ENCODE data around the gene SLC6A15. TPM values are rescaled to one million over a fixed set of nuclear protein-coding genes. Genes with fewer than 3 reads are reported as not detected.
A peak's percentile ranks its signal among the peaks of the same experiment; 100 is the strongest.

Gene SLC6A15
- total RNA-seq = not detected
- polyA plus RNA-seq = not detected
- long read RNA-seq, donor 1 = 0 reads
- long read RNA-seq, donor 2 = 0 reads
- long read RNA-seq, donor 3 = 0 reads

DNA sequence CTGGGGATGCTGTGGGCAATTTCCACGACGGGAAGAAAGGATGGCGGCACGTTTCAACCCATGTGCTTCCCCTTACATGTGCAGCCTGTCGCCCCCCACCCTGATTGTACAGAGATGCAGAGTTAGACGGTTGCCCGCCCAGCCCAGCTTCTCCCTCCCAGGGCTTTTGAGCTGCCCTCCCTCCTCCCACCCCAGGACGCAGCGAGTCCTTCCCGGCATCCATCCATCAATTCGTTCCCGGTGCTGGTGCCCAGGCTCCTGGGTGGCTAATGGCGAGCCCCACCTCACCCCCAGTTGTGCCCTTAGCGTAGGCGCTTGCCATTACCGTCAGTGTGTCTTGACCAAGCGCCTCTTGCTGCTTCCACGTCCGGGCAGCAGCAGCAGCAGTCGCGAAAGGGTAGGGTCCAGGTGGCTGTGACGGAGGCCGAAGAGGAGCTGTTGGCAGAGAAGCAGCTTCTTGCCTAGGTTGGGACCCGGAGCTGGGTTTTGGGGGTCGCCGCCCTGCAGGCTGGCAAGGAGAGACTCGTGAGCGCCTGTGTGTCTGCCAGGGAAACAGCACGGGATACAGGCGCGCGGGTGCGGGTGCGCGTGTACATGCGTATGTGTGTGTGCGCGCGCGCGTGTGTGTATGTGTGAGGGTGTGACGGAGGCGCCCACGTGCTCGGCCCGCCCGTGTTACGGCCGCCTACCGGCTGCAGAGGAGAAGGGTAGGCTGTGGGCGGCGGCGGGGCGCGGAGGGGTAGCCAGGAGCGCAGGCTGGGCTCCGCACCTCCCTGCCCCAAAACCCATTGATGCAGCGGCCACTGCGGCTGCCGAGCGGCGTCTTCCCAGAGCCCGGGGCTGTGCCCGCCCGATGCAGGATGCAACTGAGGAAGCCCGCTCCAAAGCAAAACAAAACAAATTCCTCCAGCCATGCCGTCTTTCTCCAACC is at the start of gene SLC6A15:
SLC6A15 (minus strand) TSS at position 602 of the 931 bp plus-strand sequence. CDS start 20,679 bp downstream, outside the sequence.
- TF ChIP-seq, protein P1, sequence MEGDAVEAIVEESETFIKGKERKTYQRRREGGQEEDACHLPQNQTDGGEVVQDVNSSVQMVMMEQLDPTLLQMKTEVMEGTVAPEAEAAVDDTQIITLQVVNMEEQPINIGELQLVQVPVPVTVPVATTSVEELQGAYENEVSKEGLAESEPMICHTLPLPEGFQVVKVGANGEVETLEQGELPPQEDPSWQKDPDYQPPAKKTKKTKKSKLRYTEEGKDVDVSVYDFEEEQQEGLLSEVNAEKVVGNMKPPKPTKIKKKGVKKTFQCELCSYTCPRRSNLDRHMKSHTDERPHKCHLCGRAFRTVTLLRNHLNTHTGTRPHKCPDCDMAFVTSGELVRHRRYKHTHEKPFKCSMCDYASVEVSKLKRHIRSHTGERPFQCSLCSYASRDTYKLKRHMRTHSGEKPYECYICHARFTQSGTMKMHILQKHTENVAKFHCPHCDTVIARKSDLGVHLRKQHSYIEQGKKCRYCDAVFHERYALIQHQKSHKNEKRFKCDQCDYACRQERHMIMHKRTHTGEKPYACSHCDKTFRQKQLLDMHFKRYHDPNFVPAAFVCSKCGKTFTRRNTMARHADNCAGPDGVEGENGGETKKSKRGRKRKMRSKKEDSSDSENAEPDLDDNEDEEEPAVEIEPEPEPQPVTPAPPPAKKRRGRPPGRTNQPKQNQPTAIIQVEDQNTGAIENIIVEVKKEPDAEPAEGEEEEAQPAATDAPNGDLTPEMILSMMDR (IDR thresholded peaks at IDR 0.05) = no peak
- H3K9me3 ChIP-seq = no peaks in the 10 kb centered on the region
- H3K4me3 ChIP-seq = peak within 1 kb of the TSS in 8 of 10 donors; percentile 25 to 45 (median 38)
- DNase-seq (no peak), ATAC-seq (peak in 3 of 8 donors; percentile 24 to 62 (median 35))
- peaks cover 0 to 78% (median 61%) of the 10 kb centered on the region in 7 donors for H3K27me3 ChIP-seq
- H3K4me1 ChIP-seq = peaks cover 0 to 23% (median 9%) of the 10 kb centered on the region in 9 donors
- H3K27ac ChIP-seq = no peak within 1 kb of the TSS
- 2 to 3% methylated on average over 67 of the region's 67 CpGs for WGBS, 2 donors
- intact Hi-C loops (cut with DNase I) = no loop called here
- no peaks in the 10 kb centered on the region for H3K36me3 ChIP-seq

DNA sequence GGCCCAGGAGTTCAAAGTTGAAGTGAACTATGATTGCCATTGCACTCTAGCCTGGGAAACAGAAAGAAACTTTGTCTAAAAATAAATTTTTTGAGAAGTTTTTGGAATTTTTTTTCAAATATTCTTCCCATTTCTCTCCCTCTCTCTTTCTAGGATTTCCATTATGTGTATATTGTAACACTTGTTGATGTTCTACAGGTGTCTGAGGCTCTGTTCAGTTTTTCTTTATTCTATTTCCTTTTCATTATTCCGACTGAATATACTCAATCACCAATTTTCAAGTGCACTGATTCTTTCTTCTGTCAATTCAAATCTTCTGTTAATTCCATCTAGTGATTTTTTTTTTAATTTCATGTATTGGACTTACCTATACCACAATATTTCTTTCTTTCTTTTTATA is 48.3 kb upstream of the SLC6A15 start:
- Histone ChIP-seq H3K4me1 (no peaks in the 10 kb centered on the region), H3K36me3 (no peaks in the 10 kb centered on the region), H3K9me3 (no peaks in the 10 kb centered on the region), H3K4me3 (no peak overlapping the region), H3K27ac (no peak overlapping the region), H3K27me3 (no peaks in the 10 kb centered on the region)
- intact Hi-C loops (cut with DNase I) = no loop called here
- ATAC-seq (no peak), DNase-seq (no peak)
- TF ChIP-seq, protein P1 (IDR thresholded peaks at IDR 0.05) = no peak
- WGBS, 2 donors = 72 to 74% methylated on average over 1 of the region's 1 CpG

DNA sequence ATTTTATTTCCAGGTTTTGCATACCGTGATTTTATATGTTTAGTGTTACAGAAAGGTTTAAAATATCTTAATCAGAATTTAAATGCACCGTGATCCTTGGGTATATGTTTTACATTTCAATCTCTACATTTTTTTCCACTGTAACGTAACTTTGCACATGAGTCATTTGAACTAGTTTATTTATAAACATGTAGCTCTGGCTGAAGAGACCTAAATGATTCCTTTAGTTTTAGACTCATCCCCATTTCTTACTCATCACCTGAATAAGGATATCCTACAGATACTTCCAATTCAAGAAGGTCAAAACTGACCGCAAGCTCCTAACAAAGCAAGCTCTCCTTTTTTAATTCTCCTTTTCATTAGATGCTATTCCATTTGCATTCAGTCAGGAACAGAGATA is 42.7 kb upstream of the SLC6A15 start:
- H3K9me3 ChIP-seq = no peaks in the 10 kb centered on the region
- H3K36me3 ChIP-seq = no peaks in the 10 kb centered on the region
- H3K27me3 ChIP-seq = no peaks in the 10 kb centered on the region
- no peak overlapping the region for H3K27ac ChIP-seq
- DNase-seq = no peak
- H3K4me3 ChIP-seq = no peak overlapping the region
- intact Hi-C loops (cut with DNase I) = no loop called here
- H3K4me1 ChIP-seq = no peaks in the 10 kb centered on the region
- no peak for ATAC-seq
- TF ChIP-seq, protein P1 (IDR thresholded peaks at IDR 0.05) = no peak
- 65 to 81% methylated on average over 4 of the region's 4 CpGs for WGBS, 2 donors

GRCh38 chr12:84954415-84954814 is 41.8 kb upstream of the SLC6A15 start:
- Histone ChIP-seq H3K4me3 (no peak overlapping the region), H3K9me3 (peaks cover 0 to 2% (median 0%) of the 10 kb centered on the region in 11 donors), H3K36me3 (no peaks in the 10 kb centered on the region), H3K27me3 (no peaks in the 10 kb centered on the region), H3K4me1 (no peaks in the 10 kb centered on the region), H3K27ac (no peak overlapping the region)
- ATAC-seq = no peak
- intact Hi-C loops (cut with DNase I) = no loop called here
- WGBS, 2 donors = 25 to 42% methylated on average over 1 of the region's 1 CpG
- no peak for DNase-seq
- TF ChIP-seq, protein P1 (IDR thresholded peaks at IDR 0.05) = no peak
